Nephron (organoid): ENCODE data around the gene OPRL1.
A peak's percentile ranks its signal among the peaks of the same experiment; 100 is the strongest.

ENCODE experiments used
- H3K27ac Mint-ChIP-seq, 3 experiments: 2 replicates each; pipeline ENCODE4 v1.8.0; 2020; ENCODE audit warnings: mixed read lengths in 3 of 3, mild to moderate bottlenecking in 2 of 3, moderate library complexity in 1 of 3
- H3K27me3 Mint-ChIP-seq: 2 replicates; pipeline ENCODE4 v1.8.0; 2021; ENCODE audit warnings: low read depth, mild to moderate bottlenecking, moderate library complexity, mixed read lengths
- H3K36me3 Mint-ChIP-seq: 2 replicates; pipeline ENCODE4 v1.8.0; 2020; ENCODE audit warnings: low read depth, mixed read lengths
- H3K4me1 Mint-ChIP-seq: 2 replicates; pipeline ENCODE4 v1.8.0; 2020; ENCODE audit warnings: mixed read lengths
- H3K4me3 Mint-ChIP-seq, 3 experiments: 2 replicates each; pipeline ENCODE4 v1.8.0; 2020; ENCODE audit warnings: mild to moderate bottlenecking in 3 of 3, mixed read lengths in 3 of 3, moderate library complexity in 2 of 3
- H3K9me3 Mint-ChIP-seq: 2 replicates; pipeline ENCODE4 v1.8.0; 2020; ENCODE audit warnings: mixed read lengths
- TF ChIP-seq, protein P1 (sequence below), 3 experiments: fragments of 200-600 bp; sonication (generic); IDR thresholded peaks; one replicate each; pipeline ENCODE4 v1.5.0; 2021; ENCODE audit warnings: antibody characterized with exemption in 3 of 3; ENCODE audit not compliant: unreplicated experiment in 3 of 3

Gene OPRL1

DNA sequence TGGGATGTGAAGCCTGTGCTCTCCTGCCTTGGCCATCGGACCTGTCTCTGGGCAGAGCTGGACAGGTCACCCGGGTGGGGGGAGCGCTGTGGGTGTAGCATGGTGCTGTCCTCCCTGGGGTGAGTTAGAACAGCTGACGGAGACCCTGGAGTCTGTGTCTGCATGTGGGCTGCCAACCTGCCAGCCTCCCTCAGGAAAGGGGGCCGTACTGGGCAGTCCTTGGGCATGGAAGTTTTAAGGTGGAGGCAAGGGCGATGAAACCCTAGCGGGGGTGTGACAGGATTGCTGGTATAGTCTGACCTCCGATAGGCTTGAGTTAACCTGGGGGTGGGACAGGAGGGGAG is 32.9 kb upstream of the OPRL1 start:
- Mint-ChIP-seq H3K27me3 (peaks cover 83% of the 10 kb centered on the region), H3K4me3 (peak overlapping the region in 1 of 3 experiments; percentile 29), H3K27ac (no peak overlapping the region), H3K36me3 (no peaks in the 10 kb centered on the region), H3K9me3 (no peaks in the 10 kb centered on the region), H3K4me1 (no peaks in the 10 kb centered on the region)
- TF ChIP-seq, protein P1, sequence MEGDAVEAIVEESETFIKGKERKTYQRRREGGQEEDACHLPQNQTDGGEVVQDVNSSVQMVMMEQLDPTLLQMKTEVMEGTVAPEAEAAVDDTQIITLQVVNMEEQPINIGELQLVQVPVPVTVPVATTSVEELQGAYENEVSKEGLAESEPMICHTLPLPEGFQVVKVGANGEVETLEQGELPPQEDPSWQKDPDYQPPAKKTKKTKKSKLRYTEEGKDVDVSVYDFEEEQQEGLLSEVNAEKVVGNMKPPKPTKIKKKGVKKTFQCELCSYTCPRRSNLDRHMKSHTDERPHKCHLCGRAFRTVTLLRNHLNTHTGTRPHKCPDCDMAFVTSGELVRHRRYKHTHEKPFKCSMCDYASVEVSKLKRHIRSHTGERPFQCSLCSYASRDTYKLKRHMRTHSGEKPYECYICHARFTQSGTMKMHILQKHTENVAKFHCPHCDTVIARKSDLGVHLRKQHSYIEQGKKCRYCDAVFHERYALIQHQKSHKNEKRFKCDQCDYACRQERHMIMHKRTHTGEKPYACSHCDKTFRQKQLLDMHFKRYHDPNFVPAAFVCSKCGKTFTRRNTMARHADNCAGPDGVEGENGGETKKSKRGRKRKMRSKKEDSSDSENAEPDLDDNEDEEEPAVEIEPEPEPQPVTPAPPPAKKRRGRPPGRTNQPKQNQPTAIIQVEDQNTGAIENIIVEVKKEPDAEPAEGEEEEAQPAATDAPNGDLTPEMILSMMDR (IDR thresholded peaks at IDR 0.05; ENCODE audit: unreplicated experiment in 3 of 3), result no peak

DNA sequence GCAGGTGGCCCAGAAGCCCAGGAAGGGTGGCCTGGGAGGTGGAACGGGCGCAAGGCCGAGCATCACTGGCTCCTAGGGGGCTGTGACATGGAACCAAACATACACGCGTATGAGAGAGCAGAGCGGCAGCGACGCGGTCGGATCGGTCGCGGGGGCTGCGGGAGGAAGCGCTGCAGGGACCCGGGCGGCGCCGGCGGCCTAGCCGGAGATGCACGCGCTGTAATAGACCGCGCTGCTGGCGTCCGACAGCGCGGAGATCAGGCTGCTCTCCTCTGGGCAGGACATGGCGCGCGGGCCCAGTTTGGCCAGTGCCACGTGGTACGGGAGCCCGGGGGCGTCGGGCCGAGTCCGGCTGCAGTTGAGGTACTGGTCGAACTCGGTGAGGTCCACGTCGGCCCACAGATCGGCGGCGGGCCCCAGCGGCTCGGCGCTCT is 31.9 kb upstream of the OPRL1 start:
- no peaks in the 10 kb centered on the region for H3K9me3 Mint-ChIP-seq
- H3K4me3 Mint-ChIP-seq, result peak overlapping the region; percentile 27 to 61 (median 56)
- H3K27ac Mint-ChIP-seq, result no peak overlapping the region
- H3K4me1 Mint-ChIP-seq, result no peaks in the 10 kb centered on the region
- no peaks in the 10 kb centered on the region for H3K36me3 Mint-ChIP-seq
- TF ChIP-seq, protein P1 (IDR thresholded peaks at IDR 0.05; ENCODE audit: unreplicated experiment in 3 of 3), result no peak
- peaks cover 81% of the 10 kb centered on the region for H3K27me3 Mint-ChIP-seq

DNA sequence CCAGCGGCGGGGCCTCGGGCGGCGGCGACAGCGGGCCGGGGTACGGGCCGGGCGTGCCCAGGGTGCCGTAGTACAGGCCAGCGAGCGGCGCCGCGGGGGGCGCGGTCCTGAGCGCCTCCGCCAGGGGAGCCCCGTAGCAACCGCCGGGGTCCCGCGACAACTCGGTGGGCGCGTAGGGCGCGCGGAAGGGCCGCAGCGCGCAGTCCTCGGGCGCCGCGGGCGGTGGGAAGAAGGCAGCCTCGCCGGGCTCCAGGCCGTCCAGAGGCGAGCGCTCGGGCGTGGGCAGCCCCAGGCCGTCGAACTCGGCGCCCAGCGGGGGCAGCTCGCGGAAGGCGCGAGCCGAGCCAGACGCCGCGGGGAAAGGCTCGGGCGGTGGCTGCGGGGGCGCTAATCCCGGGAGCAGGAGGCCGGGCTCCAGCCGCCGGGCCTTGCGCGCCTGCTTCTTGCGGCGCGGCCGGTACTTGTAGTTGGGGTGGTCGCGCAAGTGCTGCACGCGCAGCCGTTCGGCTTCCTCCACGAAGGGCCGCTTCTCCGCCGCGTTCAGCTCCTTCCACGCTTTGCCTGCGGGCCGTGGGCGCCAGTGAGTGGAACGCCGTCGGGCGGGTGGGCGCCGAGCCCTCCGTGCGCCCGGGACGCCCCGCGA is 31.4 kb upstream of the OPRL1 start:
- peaks cover 4% of the 10 kb centered on the region for H3K4me1 Mint-ChIP-seq
- H3K27me3 Mint-ChIP-seq, result peaks cover 78% of the 10 kb centered on the region
- H3K27ac Mint-ChIP-seq, result no peak overlapping the region
- TF ChIP-seq, protein P1 (IDR thresholded peaks at IDR 0.05; ENCODE audit: unreplicated experiment in 3 of 3), result no peak
- H3K4me3 Mint-ChIP-seq, result no peak overlapping the region
- no peaks in the 10 kb centered on the region for H3K36me3 Mint-ChIP-seq
- H3K9me3 Mint-ChIP-seq, result no peaks in the 10 kb centered on the region

DNA sequence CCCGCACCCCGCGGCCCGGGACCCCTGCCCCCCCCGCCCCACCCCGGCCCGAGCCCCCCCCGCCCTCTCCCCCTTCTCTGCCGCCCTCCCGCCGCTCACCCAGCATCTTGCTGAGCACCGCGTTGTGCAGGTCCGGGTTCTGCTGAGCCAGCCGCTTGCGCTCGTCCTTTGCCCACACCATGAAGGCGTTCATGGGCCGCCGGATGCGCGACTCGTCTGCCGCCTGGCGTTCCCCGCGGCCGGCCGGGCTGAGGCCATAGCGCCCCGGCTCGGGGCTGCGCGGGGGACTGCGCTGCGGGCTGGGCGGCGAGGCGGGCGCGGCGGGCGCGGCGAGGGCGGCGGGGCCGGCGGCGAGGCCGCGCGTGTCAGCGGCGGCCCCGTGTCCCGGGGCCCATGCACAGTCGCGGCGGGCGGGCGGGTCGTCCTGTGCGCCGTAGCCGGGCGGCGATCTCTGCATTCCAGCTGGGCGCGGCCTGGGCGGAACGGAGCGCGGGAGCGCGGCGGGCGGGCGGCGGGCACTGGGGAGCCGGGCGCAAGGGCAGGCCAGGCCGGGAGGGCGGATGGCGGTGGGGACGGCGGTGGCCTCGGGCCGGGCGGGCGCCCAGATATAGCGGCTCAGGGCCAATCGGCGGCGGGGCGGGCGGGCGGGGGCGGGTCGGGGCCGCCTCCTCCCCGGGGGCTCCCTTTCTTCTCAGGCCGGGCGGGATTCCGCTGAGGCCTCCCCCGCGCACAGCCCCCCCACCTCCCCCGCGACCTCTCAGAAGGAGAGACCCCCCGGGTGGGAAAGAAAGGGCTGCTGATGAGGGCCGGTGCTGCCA is 30.6 kb upstream of the OPRL1 start, which contains the start of gene SOX18:
Gene SOX18, minus strand, starts transcription at position 580 of the 818 bp plus-strand sequence. Its CDS starts 123 bp downstream, at position 457.
- no peaks in the 10 kb centered on the region for H3K36me3 Mint-ChIP-seq

DNA sequence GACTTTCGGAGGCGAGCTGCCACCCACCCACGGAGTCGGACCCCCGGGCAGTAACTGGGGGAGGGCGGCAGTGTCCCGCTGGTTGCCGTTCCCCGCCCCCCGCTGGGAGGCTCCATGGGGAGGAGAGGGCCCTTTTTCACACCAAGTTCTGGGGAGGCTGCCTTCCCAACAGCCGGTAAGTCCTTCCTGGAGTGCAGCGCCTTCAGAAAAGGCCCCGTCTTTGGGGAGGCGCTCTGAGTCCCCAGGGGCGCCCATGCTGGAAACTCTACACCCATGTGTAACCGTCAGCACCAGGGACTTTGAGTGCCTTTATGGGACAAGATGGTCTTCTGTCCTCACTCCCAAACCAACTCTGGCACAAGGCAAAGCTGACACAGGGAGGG is 30.0 kb upstream of the OPRL1 start:
- TF ChIP-seq, protein P1 (IDR thresholded peaks at IDR 0.05; ENCODE audit: unreplicated experiment in 3 of 3), result no peak
- Mint-ChIP-seq H3K27me3 (peaks cover 67% of the 10 kb centered on the region), H3K9me3 (no peaks in the 10 kb centered on the region), H3K36me3 (no peaks in the 10 kb centered on the region), H3K4me1 (peaks cover 11% of the 10 kb centered on the region), H3K27ac (no peak overlapping the region), H3K4me3 (peak overlapping the region in 2 of 3 experiments; percentile 72 to 73)

More for the DNA sequence above, 30.6 kb upstream of the OPRL1 start, which contains the start of gene SOX18:
- no peaks in the 10 kb centered on the region for H3K9me3 Mint-ChIP-seq
- H3K27me3 Mint-ChIP-seq, result peaks cover 73% of the 10 kb centered on the region
- TF ChIP-seq, protein P1 (IDR thresholded peaks at IDR 0.05; ENCODE audit: unreplicated experiment in 3 of 3), result no peak
- H3K4me1 Mint-ChIP-seq, result peaks cover 7% of the 10 kb centered on the region
- no peak within 1 kb of the TSS for H3K27ac Mint-ChIP-seq
- peak within 1 kb of the TSS; percentile 47 to 74 (median 73) for H3K4me3 Mint-ChIP-seq
